ENCODE results near the gene CCDC40.

- peak in 1 of 7 experiments; percentile 20 for TF ChIP-seq CTCF (IDR thresholded peaks at IDR 0.05)
- peak; percentile 89 to 96 (median 95) for TF ChIP-seq POLR2A (IDR thresholded peaks at IDR 0.05)
Observed at GRCh38 chr17:80147035-80147822, 110.8 kb downstream of the CCDC40 start, which contains the start of gene EIF4A3.

Measured in body of pancreas (tissue), 4 donors.